ENCODE data around the gene LDLRAD3.

LDLRAD3 gene

GRCh38 chr11:36151933-36152580 is 208.2 kb downstream of the LDLRAD3 start:
- TF ChIP-seq NFIC (IDR thresholded peaks at IDR 0.05) = no peak
- no peak for TF ChIP-seq ZBTB7A (IDR thresholded peaks at IDR 0.05; ENCODE audit: low read depth)
- no peak for TF ChIP-seq TEAD4 (IDR thresholded peaks at IDR 0.05)
- no peak for TF ChIP-seq YY1 (IDR thresholded peaks at IDR 0.05; ENCODE audit: low read depth)
- TF ChIP-seq RAD21 (IDR thresholded peaks at IDR 0.05; ENCODE audit: low read depth) = no peak
- TF ChIP-seq CEBPB (IDR thresholded peaks at IDR 0.05) = no peak
- TF ChIP-seq CREB1 (IDR thresholded peaks at IDR 0.05; ENCODE audit: low read depth) = no peak

- no peak for TF ChIP-seq CEBPB (IDR thresholded peaks at IDR 0.05)
- TF ChIP-seq, protein P1, sequence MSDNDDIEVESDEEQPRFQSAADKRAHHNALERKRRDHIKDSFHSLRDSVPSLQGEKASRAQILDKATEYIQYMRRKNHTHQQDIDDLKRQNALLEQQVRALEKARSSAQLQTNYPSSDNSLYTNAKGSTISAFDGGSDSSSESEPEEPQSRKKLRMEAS (IDR thresholded peaks at IDR 0.05) = no peak
- no peak for TF ChIP-seq EGR1 (IDR thresholded peaks at IDR 0.05)
- no peak for TF ChIP-seq CREB1 (IDR thresholded peaks at IDR 0.05; ENCODE audit: low read depth)
- TF ChIP-seq TAF1 (IDR thresholded peaks at IDR 0.05; ENCODE audit: low read depth) = no peak
- TF ChIP-seq, protein P2, sequence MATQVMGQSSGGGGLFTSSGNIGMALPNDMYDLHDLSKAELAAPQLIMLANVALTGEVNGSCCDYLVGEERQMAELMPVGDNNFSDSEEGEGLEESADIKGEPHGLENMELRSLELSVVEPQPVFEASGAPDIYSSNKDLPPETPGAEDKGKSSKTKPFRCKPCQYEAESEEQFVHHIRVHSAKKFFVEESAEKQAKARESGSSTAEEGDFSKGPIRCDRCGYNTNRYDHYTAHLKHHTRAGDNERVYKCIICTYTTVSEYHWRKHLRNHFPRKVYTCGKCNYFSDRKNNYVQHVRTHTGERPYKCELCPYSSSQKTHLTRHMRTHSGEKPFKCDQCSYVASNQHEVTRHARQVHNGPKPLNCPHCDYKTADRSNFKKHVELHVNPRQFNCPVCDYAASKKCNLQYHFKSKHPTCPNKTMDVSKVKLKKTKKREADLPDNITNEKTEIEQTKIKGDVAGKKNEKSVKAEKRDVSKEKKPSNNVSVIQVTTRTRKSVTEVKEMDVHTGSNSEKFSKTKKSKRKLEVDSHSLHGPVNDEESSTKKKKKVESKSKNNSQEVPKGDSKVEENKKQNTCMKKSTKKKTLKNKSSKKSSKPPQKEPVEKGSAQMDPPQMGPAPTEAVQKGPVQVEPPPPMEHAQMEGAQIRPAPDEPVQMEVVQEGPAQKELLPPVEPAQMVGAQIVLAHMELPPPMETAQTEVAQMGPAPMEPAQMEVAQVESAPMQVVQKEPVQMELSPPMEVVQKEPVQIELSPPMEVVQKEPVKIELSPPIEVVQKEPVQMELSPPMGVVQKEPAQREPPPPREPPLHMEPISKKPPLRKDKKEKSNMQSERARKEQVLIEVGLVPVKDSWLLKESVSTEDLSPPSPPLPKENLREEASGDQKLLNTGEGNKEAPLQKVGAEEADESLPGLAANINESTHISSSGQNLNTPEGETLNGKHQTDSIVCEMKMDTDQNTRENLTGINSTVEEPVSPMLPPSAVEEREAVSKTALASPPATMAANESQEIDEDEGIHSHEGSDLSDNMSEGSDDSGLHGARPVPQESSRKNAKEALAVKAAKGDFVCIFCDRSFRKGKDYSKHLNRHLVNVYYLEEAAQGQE (IDR thresholded peaks at IDR 0.05; ENCODE audit: low read depth) = no peak
- TF ChIP-seq TCF12 (IDR thresholded peaks at IDR 0.05; ENCODE audit: low read depth) = no peak
- TF ChIP-seq RAD21 (IDR thresholded peaks at IDR 0.05; ENCODE audit: low read depth) = no peak
- no peak for TF ChIP-seq USF1 (IDR thresholded peaks at IDR 0.05)
- no peak for TF ChIP-seq ZBTB7A (IDR thresholded peaks at IDR 0.05; ENCODE audit: low read depth)
- no peak for TF ChIP-seq YY1 (IDR thresholded peaks at IDR 0.05; ENCODE audit: low read depth)
Measured at GRCh38 chr11:36153551-36153950, 209.7 kb downstream of the LDLRAD3 start.

DNA sequence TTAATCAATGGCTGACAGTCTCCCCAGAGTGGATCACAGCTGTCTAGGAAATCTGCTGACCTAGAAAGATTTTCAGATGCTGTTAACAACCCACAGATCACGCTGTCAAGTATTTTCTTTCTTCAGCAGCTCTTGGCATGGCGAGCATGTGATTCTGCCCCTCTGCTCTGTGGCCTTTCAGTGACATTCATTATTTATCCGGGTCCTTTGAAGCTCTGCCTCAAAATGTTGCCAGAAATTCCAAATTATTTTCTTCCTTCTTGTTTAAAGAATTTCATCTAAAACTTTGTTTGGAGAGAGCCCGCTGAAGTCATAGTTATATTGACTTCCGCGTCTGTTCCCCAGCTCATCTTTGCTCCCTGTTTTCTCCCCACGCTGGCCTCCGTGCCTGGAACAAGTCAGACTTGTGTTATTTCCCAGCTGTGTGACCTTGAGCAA is 211.3 kb downstream of the LDLRAD3 start:
- TF ChIP-seq RAD21 (IDR thresholded peaks at IDR 0.05; ENCODE audit: low read depth) (no peak), NFIC (IDR thresholded peaks at IDR 0.05) (no peak), TAF1 (IDR thresholded peaks at IDR 0.05; ENCODE audit: low read depth) (no peak), USF1 (IDR thresholded peaks at IDR 0.05) (no peak), TEAD4 (IDR thresholded peaks at IDR 0.05) (no peak), CEBPB (IDR thresholded peaks at IDR 0.05) (no peak), YY1 (IDR thresholded peaks at IDR 0.05; ENCODE audit: low read depth) (no peak), EGR1 (IDR thresholded peaks at IDR 0.05) (no peak), ZBTB7A (IDR thresholded peaks at IDR 0.05; ENCODE audit: low read depth) (no peak), CREB1 (IDR thresholded peaks at IDR 0.05; ENCODE audit: low read depth) (no peak), FOXM1 (IDR thresholded peaks at IDR 0.05; ENCODE audit: borderline replicate concordance, low read depth) (no peak)
- TF ChIP-seq, protein P2 (IDR thresholded peaks at IDR 0.05; ENCODE audit: low read depth) = no peak

DNA sequence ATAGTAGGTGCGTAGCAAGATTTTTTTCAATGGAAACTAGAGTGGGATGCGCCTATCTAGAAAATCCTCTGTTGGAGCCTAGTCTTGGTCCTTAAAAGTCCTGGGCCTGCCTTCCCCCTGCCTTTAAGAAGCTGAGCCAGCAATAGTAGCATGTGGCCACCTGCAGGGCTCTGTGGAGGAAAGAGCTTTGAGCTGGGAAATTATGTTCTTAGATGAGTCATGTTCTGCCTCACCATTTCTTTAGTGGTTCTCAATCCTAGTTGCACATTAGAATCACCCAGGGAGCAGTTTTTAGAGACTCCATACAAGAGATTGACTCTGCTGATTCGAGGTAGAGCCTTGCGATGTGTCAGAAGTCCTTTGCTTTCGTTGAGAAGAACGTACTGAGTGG is 211.9 kb downstream of the LDLRAD3 start:
- TF ChIP-seq YY1 (IDR thresholded peaks at IDR 0.05; ENCODE audit: low read depth) = no peak
- TF ChIP-seq TAF1 (IDR thresholded peaks at IDR 0.05; ENCODE audit: low read depth) = no peak
- TF ChIP-seq TCF12 (IDR thresholded peaks at IDR 0.05; ENCODE audit: low read depth) = no peak
- TF ChIP-seq EGR1 (IDR thresholded peaks at IDR 0.05) = no peak
- TF ChIP-seq CEBPB (IDR thresholded peaks at IDR 0.05) = no peak
- TF ChIP-seq, protein P2 (IDR thresholded peaks at IDR 0.05; ENCODE audit: low read depth) = no peak
- no peak for TF ChIP-seq TEAD4 (IDR thresholded peaks at IDR 0.05)
- TF ChIP-seq EP300 (IDR thresholded peaks at IDR 0.05; ENCODE audit: borderline replicate concordance) = no peak
- TF ChIP-seq FOXM1 (IDR thresholded peaks at IDR 0.05; ENCODE audit: borderline replicate concordance, low read depth) = no peak
- no peak for TF ChIP-seq ZBTB7A (IDR thresholded peaks at IDR 0.05; ENCODE audit: low read depth)
